Measurements from ENCODE around the gene IFNA10. TPM values are rescaled to one million over a fixed set of nuclear protein-coding genes. Genes with fewer than 3 reads are reported as not detected.
"Not testable (repeated sequence)": the region's sequence is repeated elsewhere in the genome, so short reads cannot be mapped to it uniquely, and the experiment has no call there.

Gene IFNA10
- total RNA-seq: not detected
- not detected for polyA plus RNA-seq
- long read RNA-seq, donor 1: 0 reads
- long read RNA-seq, donor 2: 0 reads

- H3K9me3 ChIP-seq (ENCODE audit: control insufficient read depth, low read length); intact Hi-C loops (cut with DNase I): not testable (repeated sequence)
These were observed at the start of gene IFNA10 for GRCh38 chr9:21207043-21207442. TSS of gene IFNA10 (minus strand) at chr9:21207143. CDS start at chr9:21207097, 46 bp downstream.

GRCh38 chr9:21255538-21256212 lies 48.7 kb upstream of the IFNA10 start:
- intact Hi-C loops (cut with DNase I): no loop called here
- 67 to 76% methylated on average over 5 of the region's 5 CpGs for WGBS, 2 donors
- Histone ChIP-seq H3K36me3 (ENCODE audit: control insufficient read depth in 1 of 2, insufficient read depth in 2 of 2, low read length in 1 of 2) (no peaks in the 10 kb centered on the region), H3K27ac (ENCODE audit: low read depth in 1 of 2, low read length in 2 of 2) (no peak overlapping the region), H3K4me1 (ENCODE audit: control insufficient read depth in 1 of 2, insufficient read depth in 2 of 2, low read length in 2 of 2) (no peaks in the 10 kb centered on the region), H3K9me3 (ENCODE audit: control insufficient read depth, low read length) (no peaks in the 10 kb centered on the region), H3K27me3 (ENCODE audit: control insufficient read depth in 1 of 2, insufficient read depth in 2 of 2, low read length in 1 of 2) (no peaks in the 10 kb centered on the region), H3K4me3 (ENCODE audit: low read length in 2 of 2) (no peak overlapping the region)
- ATAC-seq (ENCODE audit: low FRiP score) (no peak), DNase-seq (no peak)

More at GRCh38 chr9:21207043-21207442, at the start of gene IFNA10:
- H3K4me3 ChIP-seq (ENCODE audit: low read length in 2 of 2); ATAC-seq (ENCODE audit: low FRiP score); H3K4me1 ChIP-seq (ENCODE audit: control insufficient read depth in 1 of 2, insufficient read depth in 2 of 2, low read length in 2 of 2); H3K27me3 ChIP-seq (ENCODE audit: control insufficient read depth in 1 of 2, insufficient read depth in 2 of 2, low read length in 1 of 2); H3K36me3 ChIP-seq (ENCODE audit: control insufficient read depth in 1 of 2, insufficient read depth in 2 of 2, low read length in 1 of 2); H3K27ac ChIP-seq (ENCODE audit: low read depth in 1 of 2, low read length in 2 of 2); DNase-seq: not testable (repeated sequence)
- WGBS, 2 donors: 75 to 81% methylated on average over 3 of the region's 3 CpGs

GRCh38 chr9:21252721-21253547 lies 46.0 kb upstream of the IFNA10 start:
- Histone ChIP-seq H3K36me3 (ENCODE audit: control insufficient read depth in 1 of 2, insufficient read depth in 2 of 2, low read length in 1 of 2) (no peaks in the 10 kb centered on the region), H3K4me3 (ENCODE audit: low read length in 2 of 2) (no peak overlapping the region), H3K4me1 (ENCODE audit: control insufficient read depth in 1 of 2, insufficient read depth in 2 of 2, low read length in 2 of 2) (no peaks in the 10 kb centered on the region), H3K27ac (ENCODE audit: low read depth in 1 of 2, low read length in 2 of 2) (no peak overlapping the region), H3K9me3 (ENCODE audit: control insufficient read depth, low read length) (no peaks in the 10 kb centered on the region), H3K27me3 (ENCODE audit: control insufficient read depth in 1 of 2, insufficient read depth in 2 of 2, low read length in 1 of 2) (no peaks in the 10 kb centered on the region)
- DNase-seq (peak in 1 of 2 donors; percentile 64), ATAC-seq (ENCODE audit: low FRiP score) (no peak)
- 0 to 2% methylated on average over 3 of the region's 3 CpGs for WGBS, 2 donors
- intact Hi-C loops (cut with DNase I): no loop called here

GRCh38 chr9:21251638-21252037 lies 44.7 kb upstream of the IFNA10 start:
- H3K27me3 ChIP-seq (ENCODE audit: control insufficient read depth in 1 of 2, insufficient read depth in 2 of 2, low read length in 1 of 2): no peaks in the 10 kb centered on the region
- H3K36me3 ChIP-seq (ENCODE audit: control insufficient read depth in 1 of 2, insufficient read depth in 2 of 2, low read length in 1 of 2): no peaks in the 10 kb centered on the region
- no peak overlapping the region for H3K27ac ChIP-seq (ENCODE audit: low read depth in 1 of 2, low read length in 2 of 2)
- WGBS, 2 donors: 63 to 64% methylated on average over 4 of the region's 4 CpGs
- no peak for DNase-seq
- ATAC-seq (ENCODE audit: low FRiP score): no peak
- H3K4me1 ChIP-seq (ENCODE audit: control insufficient read depth in 1 of 2, insufficient read depth in 2 of 2, low read length in 2 of 2): no peaks in the 10 kb centered on the region
- H3K4me3 ChIP-seq (ENCODE audit: low read length in 2 of 2): no peak overlapping the region
- H3K9me3 ChIP-seq (ENCODE audit: control insufficient read depth, low read length): no peaks in the 10 kb centered on the region
- intact Hi-C loops (cut with DNase I): no loop called here

- WGBS, 2 donors: 43 to 50% methylated on average over 1 of the region's 1 CpG
- no peak overlapping the region for H3K27ac ChIP-seq (ENCODE audit: low read depth in 1 of 2, low read length in 2 of 2)
- no peaks in the 10 kb centered on the region for H3K4me1 ChIP-seq (ENCODE audit: control insufficient read depth in 1 of 2, insufficient read depth in 2 of 2, low read length in 2 of 2)
- DNase-seq (no peak), ATAC-seq (ENCODE audit: low FRiP score) (no peak)
- H3K27me3 ChIP-seq (ENCODE audit: control insufficient read depth in 1 of 2, insufficient read depth in 2 of 2, low read length in 1 of 2): no peaks in the 10 kb centered on the region
- no peaks in the 10 kb centered on the region for H3K36me3 ChIP-seq (ENCODE audit: control insufficient read depth in 1 of 2, insufficient read depth in 2 of 2, low read length in 1 of 2)
- intact Hi-C loops (cut with DNase I): no loop called here
- H3K4me3 ChIP-seq (ENCODE audit: low read length in 2 of 2): no peak overlapping the region
- no peaks in the 10 kb centered on the region for H3K9me3 ChIP-seq (ENCODE audit: control insufficient read depth, low read length)
These were observed 44.2 kb upstream of the IFNA10 start for GRCh38 chr9:21251190-21251589.

GRCh38 chr9:21244836-21245235 lies 37.9 kb upstream of the IFNA10 start:
- Histone ChIP-seq H3K36me3 (ENCODE audit: control insufficient read depth in 1 of 2, insufficient read depth in 2 of 2, low read length in 1 of 2) (no peaks in the 10 kb centered on the region), H3K27me3 (ENCODE audit: control insufficient read depth in 1 of 2, insufficient read depth in 2 of 2, low read length in 1 of 2) (no peaks in the 10 kb centered on the region), H3K4me3 (ENCODE audit: low read length in 2 of 2) (no peak overlapping the region), H3K27ac (ENCODE audit: low read depth in 1 of 2, low read length in 2 of 2) (no peak overlapping the region), H3K4me1 (ENCODE audit: control insufficient read depth in 1 of 2, insufficient read depth in 2 of 2, low read length in 2 of 2) (no peaks in the 10 kb centered on the region), H3K9me3 (ENCODE audit: control insufficient read depth, low read length) (no peaks in the 10 kb centered on the region)
- ATAC-seq (ENCODE audit: low FRiP score) (no peak), DNase-seq (no peak)
- intact Hi-C loops (cut with DNase I): no loop called here
- 45 to 63% methylated on average over 2 of the region's 2 CpGs for WGBS, 2 donors

- ATAC-seq (ENCODE audit: low FRiP score): no peak
- Histone ChIP-seq H3K27me3 (ENCODE audit: control insufficient read depth in 1 of 2, insufficient read depth in 2 of 2, low read length in 1 of 2) (no peaks in the 10 kb centered on the region), H3K36me3 (ENCODE audit: control insufficient read depth in 1 of 2, insufficient read depth in 2 of 2, low read length in 1 of 2) (no peaks in the 10 kb centered on the region), H3K4me3 (ENCODE audit: low read length in 2 of 2) (no peak within 1 kb of the TSS), H3K27ac (ENCODE audit: low read depth in 1 of 2, low read length in 2 of 2) (no peak within 1 kb of the TSS), H3K9me3 (ENCODE audit: control insufficient read depth, low read length) (no peaks in the 10 kb centered on the region), H3K4me1 (ENCODE audit: control insufficient read depth in 1 of 2, insufficient read depth in 2 of 2, low read length in 2 of 2) (no peaks in the 10 kb centered on the region)
- intact Hi-C loops (cut with DNase I): no loop called here
- 69 to 78% methylated on average over 2 of the region's 2 CpGs for WGBS, 2 donors
- DNase-seq: no peak
These were observed 33.0 kb upstream of the IFNA10 start, which contains the start of gene IFNA14 for GRCh38 chr9:21239911-21240310. TSS of gene IFNA14 (minus strand) at chr9:21240005. CDS start at chr9:21239935, 70 bp downstream.

GRCh38 chr9:21236360-21236714 lies 29.4 kb upstream of the IFNA10 start:
- intact Hi-C loops (cut with DNase I); H3K9me3 ChIP-seq (ENCODE audit: control insufficient read depth, low read length); H3K4me1 ChIP-seq (ENCODE audit: control insufficient read depth in 1 of 2, insufficient read depth in 2 of 2, low read length in 2 of 2); H3K27me3 ChIP-seq (ENCODE audit: control insufficient read depth in 1 of 2, insufficient read depth in 2 of 2, low read length in 1 of 2); DNase-seq; H3K36me3 ChIP-seq (ENCODE audit: control insufficient read depth in 1 of 2, insufficient read depth in 2 of 2, low read length in 1 of 2); ATAC-seq (ENCODE audit: low FRiP score); H3K27ac ChIP-seq (ENCODE audit: low read depth in 1 of 2, low read length in 2 of 2); H3K4me3 ChIP-seq (ENCODE audit: low read length in 2 of 2): not testable (repeated sequence)
- WGBS, 2 donors: 8 to 13% methylated on average over 1 of the region's 1 CpG

All from aorta (tissue), 5 donors.